Esophagus squamous epithelium (tissue), 5 donors: Measurements from ENCODE around the gene RBP3. TPM values are rescaled to one million over a fixed set of nuclear protein-coding genes. Genes with fewer than 3 reads are reported as not detected.

Experiments used
- DNase-seq: peaks from one replicate; lab custom pipeline; 2025; lab: John Stamatoyannopoulos, UW
- H3K27ac ChIP-seq, 4 donors: fragments of 200-600 bp; sonication (generic); one replicate each; pipeline ENCODE4 v1.5.1; 2016 to 2019; ENCODE audit warnings: mild to moderate bottlenecking in 1 of 4
- H3K27me3 ChIP-seq, 4 donors: fragments of 200-600 bp; sonication (generic); 1 replicate in 3 of 4; 2 replicates in 1 of 4; pipeline versions ENCODE4 v1.5.1 to v1.6.0; 2017 to 2021; ENCODE audit warnings: antibody characterized with exemption in 1 of 4
- H3K36me3 ChIP-seq, 3 donors: fragments of 200-600 bp; sonication (generic); one replicate each; pipeline ENCODE4 v1.5.1; 2016 to 2019
- H3K4me1 ChIP-seq, 3 donors: fragments of 200-600 bp; sonication (generic); one replicate each; pipeline ENCODE4 v1.5.1; 2017 to 2019
- H3K4me3 ChIP-seq, 4 donors: fragments of 200-600 bp; sonication (generic); 1 replicate in 3 of 4; 2 replicates in 1 of 4; pipeline ENCODE4 v1.5.1; 2016 to 2019; ENCODE audit warnings: mild to moderate bottlenecking in 2 of 4, moderate library complexity in 1 of 4
- H3K9me3 ChIP-seq, 3 donors: fragments of 200-600 bp; sonication (generic); one replicate each; pipeline ENCODE4 v1.5.1; 2016 to 2019
- POLR2A ChIP-seq, 4 donors: fragments of 450-650 bp; IDR thresholded peaks; one replicate each; pipeline ENCODE4 v1.6.1; 2017; ENCODE audit warnings: antibody characterized with exemption in 4 of 4, mild to moderate bottlenecking in 4 of 4, moderate library complexity in 3 of 4
- WGBS, 2 donors: methylation state at CpG; one replicate each; pipeline ENCODE4 v1.1.5; 2018; 5-methylcytosine and 5-hydroxymethylcytosine counted together
- intact Hi-C: fragments of 100-400 bp; cut with DNase I; formaldehyde crosslinking; loops from one replicate; pipeline ENCODE4 v1.15.0; 2022
- total RNA-seq, 4 donors: library from RNA; depleted of rRNA; stranded (reverse); fragments of >200 nt; gene quantifications; one replicate each; pipeline ENCODE4 v1.1.0, GENCODE V29; 2016
- TF ChIP-seq, protein P1 (sequence below), 6 experiments: fragments of 450-650 bp in 4 of 6; fragments of 200-600 bp in 2 of 6; sonication (generic) in 2 of 6; IDR thresholded peaks; one replicate each; pipeline ENCODE4 v1.5.1; 2016 to 2019; ENCODE audit warnings: antibody characterized with exemption in 6 of 6, mild to moderate bottlenecking in 4 of 6, moderate library complexity in 4 of 6
- donor health status: DM: yes; HTN: yes; CAD: no.

Gene RBP3
- total RNA-seq, 4 donors from 2014 or later: not detected

DNA sequence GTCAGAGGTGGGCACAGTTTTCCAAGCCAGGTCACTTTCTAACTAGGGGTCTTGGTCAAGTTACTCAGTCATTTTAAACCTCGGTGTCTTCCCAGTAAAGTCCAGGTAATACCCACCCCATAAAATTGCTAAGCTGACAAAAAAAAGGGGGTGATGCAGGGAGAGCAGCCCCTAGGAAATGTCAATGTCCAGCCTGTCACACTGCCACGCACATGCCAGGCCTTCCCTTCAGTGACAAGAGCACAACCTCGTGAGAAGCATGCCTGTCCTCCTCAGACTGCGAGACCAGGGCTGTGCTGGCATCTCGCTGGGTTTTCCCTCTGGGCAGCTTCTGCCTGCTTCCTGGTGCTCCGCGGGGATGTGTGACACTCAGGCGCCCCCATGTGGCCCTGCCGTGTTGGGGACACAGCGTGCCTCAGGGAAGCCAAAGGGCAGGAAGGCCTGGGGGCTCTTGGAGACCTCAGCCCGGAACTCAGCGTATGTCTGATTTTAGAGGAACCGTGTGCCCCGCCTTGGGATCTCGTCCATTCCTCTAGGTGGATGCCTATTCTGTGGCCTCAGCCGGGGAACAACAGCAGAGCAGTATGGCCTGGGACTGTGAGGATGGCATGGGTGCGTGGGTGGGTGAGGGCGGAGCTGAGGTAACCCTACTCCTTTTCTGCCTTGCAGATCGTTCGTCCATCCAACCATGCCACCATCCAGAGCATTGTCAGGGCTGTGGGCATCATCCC is 36.1 kb upstream of the RBP3 start:
- peak; percentile 16 for DNase-seq
- Histone ChIP-seq H3K9me3 (no peaks in the 10 kb centered on the region), H3K4me1 (peaks cover 10 to 16% (median 11%) of the 10 kb centered on the region in 3 donors), H3K27ac (peak overlapping the region in 1 of 4 donors; percentile 6), H3K27me3 (peaks cover 0 to 15% (median 0%) of the 10 kb centered on the region in 4 donors), H3K4me3 (no peak overlapping the region), H3K36me3 (no peaks in the 10 kb centered on the region)
- 11 to 31% methylated on average over 4 to 13 of the region's 20 CpGs for WGBS, 2 donors
- intact Hi-C loops: loop anchor here (5.0 kb wide), 1 partner anchor 265 kb away; no protein-coding TSS in a partner anchor
- TF ChIP-seq POLR2A (IDR thresholded peaks at IDR 0.05): no peak
- TF ChIP-seq, protein P1, sequence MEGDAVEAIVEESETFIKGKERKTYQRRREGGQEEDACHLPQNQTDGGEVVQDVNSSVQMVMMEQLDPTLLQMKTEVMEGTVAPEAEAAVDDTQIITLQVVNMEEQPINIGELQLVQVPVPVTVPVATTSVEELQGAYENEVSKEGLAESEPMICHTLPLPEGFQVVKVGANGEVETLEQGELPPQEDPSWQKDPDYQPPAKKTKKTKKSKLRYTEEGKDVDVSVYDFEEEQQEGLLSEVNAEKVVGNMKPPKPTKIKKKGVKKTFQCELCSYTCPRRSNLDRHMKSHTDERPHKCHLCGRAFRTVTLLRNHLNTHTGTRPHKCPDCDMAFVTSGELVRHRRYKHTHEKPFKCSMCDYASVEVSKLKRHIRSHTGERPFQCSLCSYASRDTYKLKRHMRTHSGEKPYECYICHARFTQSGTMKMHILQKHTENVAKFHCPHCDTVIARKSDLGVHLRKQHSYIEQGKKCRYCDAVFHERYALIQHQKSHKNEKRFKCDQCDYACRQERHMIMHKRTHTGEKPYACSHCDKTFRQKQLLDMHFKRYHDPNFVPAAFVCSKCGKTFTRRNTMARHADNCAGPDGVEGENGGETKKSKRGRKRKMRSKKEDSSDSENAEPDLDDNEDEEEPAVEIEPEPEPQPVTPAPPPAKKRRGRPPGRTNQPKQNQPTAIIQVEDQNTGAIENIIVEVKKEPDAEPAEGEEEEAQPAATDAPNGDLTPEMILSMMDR (IDR thresholded peaks at IDR 0.05): peak; percentile 64 to 86 (median 78)

DNA sequence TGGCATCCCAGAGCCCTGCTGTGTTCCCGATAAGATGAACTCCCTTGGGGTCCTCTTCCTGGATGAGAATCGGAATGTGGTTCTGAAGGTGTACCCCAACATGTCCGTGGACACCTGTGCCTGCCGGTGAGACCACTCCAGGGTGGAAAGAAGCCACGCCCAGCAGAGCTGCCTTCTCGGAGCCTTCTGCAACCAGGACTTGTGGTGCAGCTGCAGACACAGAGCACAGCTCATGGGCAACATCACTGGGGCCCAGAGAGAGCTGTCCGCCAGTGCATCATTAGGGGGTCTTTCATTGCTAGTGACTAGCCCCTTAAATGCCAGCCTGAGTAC is 35.5 kb upstream of the RBP3 start:
- Histone ChIP-seq H3K4me3 (no peak overlapping the region), H3K9me3 (no peaks in the 10 kb centered on the region), H3K27me3 (peaks cover 0 to 10% (median 0%) of the 10 kb centered on the region in 4 donors), H3K36me3 (no peaks in the 10 kb centered on the region), H3K27ac (no peak overlapping the region), H3K4me1 (peaks cover 10 to 16% (median 11%) of the 10 kb centered on the region in 3 donors)
- intact Hi-C loops: loop anchor here (5.0 kb wide), 1 partner anchor 265 kb away; no protein-coding TSS in a partner anchor
- WGBS, 2 donors: 80 to 96% methylated on average over 1 to 4 of the region's 7 CpGs
- TF ChIP-seq, protein P1 (IDR thresholded peaks at IDR 0.05): no peak
- no peak for TF ChIP-seq POLR2A (IDR thresholded peaks at IDR 0.05)
- DNase-seq: no peak

DNA sequence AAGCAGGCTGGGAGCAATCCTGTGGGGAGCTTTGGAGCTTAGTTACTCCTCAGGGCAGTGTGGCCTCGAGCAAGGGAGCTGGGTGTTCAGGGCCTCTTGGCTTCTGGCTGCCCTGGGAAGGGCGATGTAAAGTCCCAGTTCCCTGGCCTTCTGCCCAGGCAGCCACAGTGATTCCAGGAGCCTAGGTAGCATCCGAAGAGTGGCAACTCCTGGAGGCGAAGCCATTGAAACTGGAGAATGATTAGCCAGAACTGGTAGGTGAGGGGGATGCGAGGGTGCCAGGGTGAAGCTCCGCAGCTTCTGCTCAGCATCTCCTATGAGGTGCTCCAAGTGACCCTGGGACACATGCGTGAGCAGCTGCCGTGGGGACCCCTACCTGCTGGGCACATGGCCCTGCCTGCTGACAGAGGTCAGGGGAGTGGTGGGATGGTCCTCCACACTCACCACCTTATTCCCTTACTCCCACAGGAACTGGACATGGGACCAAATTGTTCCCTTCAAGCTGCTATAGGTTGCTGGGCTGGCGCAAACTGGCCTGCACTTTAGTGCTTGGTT is 33.7 kb upstream of the RBP3 start:
- intact Hi-C loops: loop anchor here (5.0 kb wide), 1 partner anchor 267 kb away; no protein-coding TSS in a partner anchor
- 88 to 91% methylated on average over 7 of the region's 9 CpGs for WGBS, 2 donors

DNA sequence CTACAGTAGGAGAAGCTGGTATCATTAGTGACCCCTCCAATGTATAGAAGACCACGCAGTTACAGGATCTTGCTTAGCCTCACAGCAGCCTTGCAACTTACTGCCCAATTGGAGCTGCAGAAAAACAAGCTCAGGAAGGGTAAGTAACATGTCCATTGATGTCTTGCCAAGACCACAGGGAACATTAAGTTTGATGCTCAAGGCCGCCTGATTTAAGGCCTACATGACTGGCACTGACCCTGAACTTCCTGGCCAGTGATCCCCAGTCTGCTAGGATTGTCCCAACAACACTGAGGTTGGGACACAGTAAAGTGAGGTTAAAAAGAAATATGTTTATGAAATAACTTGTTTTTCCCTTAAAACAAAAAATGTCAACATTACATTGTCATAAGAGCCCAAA is 32.7 kb upstream of the RBP3 start:
- Histone ChIP-seq H3K4me3 (no peak overlapping the region), H3K27ac (no peak overlapping the region), H3K27me3 (no peaks in the 10 kb centered on the region), H3K36me3 (no peaks in the 10 kb centered on the region), H3K9me3 (no peaks in the 10 kb centered on the region), H3K4me1 (peaks cover 10 to 16% (median 11%) of the 10 kb centered on the region in 3 donors)
- intact Hi-C loops: no loop called here
- WGBS, 2 donors: 74 to 78% methylated on average over 2 of the region's 2 CpGs
- TF ChIP-seq, protein P1 (IDR thresholded peaks at IDR 0.05): no peak
- no peak for TF ChIP-seq POLR2A (IDR thresholded peaks at IDR 0.05)
- no peak for DNase-seq

More for the DNA sequence above, 33.7 kb upstream of the RBP3 start:
- no peaks in the 10 kb centered on the region for H3K9me3 ChIP-seq
- no peaks in the 10 kb centered on the region for H3K36me3 ChIP-seq
- DNase-seq: no peak
- no peak overlapping the region for H3K27ac ChIP-seq
- TF ChIP-seq, protein P1 (IDR thresholded peaks at IDR 0.05): no peak
- TF ChIP-seq POLR2A (IDR thresholded peaks at IDR 0.05): no peak
- no peak overlapping the region for H3K4me3 ChIP-seq
- no peaks in the 10 kb centered on the region for H3K27me3 ChIP-seq
- peaks cover 10 to 16% (median 11%) of the 10 kb centered on the region in 3 donors for H3K4me1 ChIP-seq

DNA sequence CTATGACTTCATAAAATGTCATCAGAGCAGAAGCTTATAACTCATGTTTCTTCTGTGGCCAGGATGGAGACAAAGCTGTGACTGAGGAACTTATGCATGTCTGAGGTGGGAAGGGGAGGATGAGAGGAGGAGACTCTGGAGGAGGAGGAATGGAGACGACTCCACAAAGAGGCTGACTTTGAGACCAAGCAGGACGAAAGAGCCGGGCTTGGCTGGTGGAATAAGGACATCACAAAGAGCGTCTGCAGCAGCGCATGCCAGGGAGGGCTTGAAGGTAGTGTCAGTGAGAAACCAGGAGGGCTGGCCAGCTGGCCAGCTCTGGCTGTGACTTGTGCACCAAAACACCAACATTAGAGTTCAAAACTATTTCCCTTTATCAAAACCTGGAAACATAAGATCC is 32.0 kb upstream of the RBP3 start:
- Histone ChIP-seq H3K4me1 (peaks cover 10 to 12% (median 10%) of the 10 kb centered on the region in 3 donors), H3K4me3 (no peak overlapping the region), H3K27me3 (peaks cover 0 to 3% (median 0%) of the 10 kb centered on the region in 4 donors), H3K27ac (no peak overlapping the region), H3K36me3 (no peaks in the 10 kb centered on the region), H3K9me3 (no peaks in the 10 kb centered on the region)
- 83 to 84% methylated on average over 5 of the region's 5 CpGs for whole genome bisulfite sequencing, 2 donors
- no peak for DNase-seq
- no peak for TF ChIP-seq POLR2A (IDR thresholded peaks at IDR 0.05)
- TF ChIP-seq, protein P1 (IDR thresholded peaks at IDR 0.05): no peak
- intact Hi-C loops: no loop called here
